ENCODE measurements around the gene MB. TPM values are rescaled to one million over a fixed set of nuclear protein-coding genes. Genes with fewer than 3 reads are reported as not detected.

The MB gene
- total and polyA plus RNA-seq, 2 donors (not counting 1 experiment from before 2014, with no cell fraction given), result not detected

GRCh38 chr22:35611200-35611890 is 5.8 kb downstream of the MB start:
- Histone ChIP-seq H3K27ac (ENCODE audit: low read length in 2 of 2) (no peak overlapping the region), H3K36me3 (replicated peaks in 1 of 2; ENCODE audit: control extremely low read depth in 1 of 2, control insufficient read depth in 1 of 2, extremely low read depth in 1 of 2, insufficient read depth in 2 of 2, low read length in 1 of 2) (no peaks in the 10 kb centered on the region), H3K27me3 (replicated peaks in 1 of 4; ENCODE audit: control extremely low read depth in 1 of 4, control insufficient read depth in 3 of 4, insufficient read depth in 4 of 4, low read length in 3 of 4) (peaks cover 0 to 21% (median 0%) of the 10 kb centered on the region in 4 experiments), H3K4me1 (ENCODE audit: control insufficient read depth in 2 of 2, insufficient read depth in 2 of 2, low read length in 2 of 2) (peaks cover 10 to 13% of the 10 kb centered on the region in 2 donors), H3K4me3 (ENCODE audit: control extremely low read depth in 1 of 5, extremely low read depth in 1 of 5, insufficient read depth in 1 of 5, low read depth in 2 of 5, low read length in 4 of 5) (no peak overlapping the region), H3K79me2 (ENCODE audit: control insufficient read depth, insufficient read depth, low read length) (no peaks in the 10 kb centered on the region), H2AFZ (ENCODE audit: insufficient read depth, low read depth, low read length, poor library complexity, severe bottlenecking) (peak overlapping the region; percentile 10), H4K20me1 (ENCODE audit: control insufficient read depth, insufficient read depth, low read length, poor library complexity, severe bottlenecking) (no peaks in the 10 kb centered on the region), H3K9ac (ENCODE audit: low read length) (no peak overlapping the region), H3K4me2 (replicated peaks; ENCODE audit: low read depth, low read length, poor library complexity, severe bottlenecking) (peak overlapping the region; percentile 5), H3K9me3 (ENCODE audit: control extremely low read depth in 1 of 3, control insufficient read depth in 2 of 3, insufficient read depth in 1 of 3, low read length in 2 of 3) (peaks cover 0 to 2% (median 0%) of the 10 kb centered on the region in 3 donors)
- no peak overlapping the region for H3K27ac Mint-ChIP-seq
- TF ChIP-seq EZH2 (IDR thresholded peaks at IDR 0.05; ENCODE audit: borderline replicate concordance, insufficient read depth, low read depth, low read length, poor library complexity, severe bottlenecking), result no peak
- no peak for TF ChIP-seq CTCF (IDR thresholded peaks at IDR 0.05)
- peaks cover 21% of the 10 kb centered on the region for H3K27me3 Mint-ChIP-seq
- H3K9me3 Mint-ChIP-seq (ENCODE audit: insufficient read depth), result no peaks in the 10 kb centered on the region
- no peak for ATAC-seq (ENCODE audit: low read depth)
- DNase-seq, result no peak
- POLR2A ChIA-PET, result no interaction called here
- CTCF ChIA-PET, result interaction anchor here (2.0 to 3.3 kb wide), 2 partner anchors 10 to 261 kb away, joined by 6 to 18 read pairs; no protein-coding TSS in a partner anchor
- H3K4me1 Mint-ChIP-seq, result peaks cover 10% of the 10 kb centered on the region
- H3K4me3 Mint-ChIP-seq, result no peak overlapping the region
- 65% methylated on average over 6 of the region's 6 CpGs for WGBS (ENCODE audit: insufficient coverage)
- intact Hi-C loops (cut with micrococcal nuclease), result no loop called here

DNA sequence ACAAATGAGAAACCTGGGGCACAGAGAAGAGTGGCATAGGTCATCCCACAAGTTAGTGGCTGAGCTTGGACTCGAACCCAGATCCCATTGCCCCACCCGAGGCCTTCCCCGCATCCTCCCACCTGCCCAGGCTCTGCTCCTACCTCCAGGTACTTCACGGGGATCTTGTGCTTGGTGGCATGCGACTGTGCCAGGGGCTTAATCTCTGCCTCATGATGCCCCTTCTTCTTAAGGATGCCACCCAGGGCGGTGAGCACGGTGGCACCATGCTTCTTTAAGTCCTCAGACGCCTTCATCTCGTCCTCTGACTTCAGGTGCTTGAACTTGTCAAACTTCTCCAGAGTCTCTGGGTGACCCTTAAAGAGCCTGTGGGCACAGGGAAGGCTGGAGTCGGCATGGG is 6.4 kb downstream of the MB start:
- no peak for DNase-seq
- Mint-ChIP-seq H3K27me3 (peaks cover 26% of the 10 kb centered on the region), H3K27ac (no peak overlapping the region), H3K4me3 (no peak overlapping the region), H3K4me1 (peaks cover 10% of the 10 kb centered on the region), H3K9me3 (ENCODE audit: insufficient read depth) (no peaks in the 10 kb centered on the region)
- peaks cover 0 to 23% (median 0%) of the 10 kb centered on the region in 4 experiments for H3K27me3 ChIP-seq (replicated peaks in 1 of 4; ENCODE audit: control extremely low read depth in 1 of 4, control insufficient read depth in 3 of 4, insufficient read depth in 4 of 4, low read length in 3 of 4)
- H2AFZ ChIP-seq (ENCODE audit: insufficient read depth, low read depth, low read length, poor library complexity, severe bottlenecking), result no peak overlapping the region
- ChIA-PET POLR2A (interaction anchor here (0.6 kb wide), 1 partner anchor 150 kb away, joined by 3 read pairs; no protein-coding TSS in a partner anchor), CTCF (interaction anchor here (2.0 to 3.3 kb wide), 2 partner anchors 10 to 260 kb away, joined by 6 to 18 read pairs; no protein-coding TSS in a partner anchor)
- no peak overlapping the region for H3K4me3 ChIP-seq (ENCODE audit: control extremely low read depth in 1 of 5, extremely low read depth in 1 of 5, insufficient read depth in 1 of 5, low read depth in 2 of 5, low read length in 4 of 5)
- no peak for ATAC-seq (ENCODE audit: low read depth)
- no peak overlapping the region for H3K27ac ChIP-seq (ENCODE audit: low read length in 2 of 2)
- 82% methylated on average over 10 of the region's 10 CpGs for WGBS (ENCODE audit: insufficient coverage)
- TF ChIP-seq EZH2 (IDR thresholded peaks at IDR 0.05; ENCODE audit: borderline replicate concordance, insufficient read depth, low read depth, low read length, poor library complexity, severe bottlenecking) (no peak), CTCF (IDR thresholded peaks at IDR 0.05) (no peak)
- H3K4me2 ChIP-seq (replicated peaks; ENCODE audit: low read depth, low read length, poor library complexity, severe bottlenecking), result no peak overlapping the region
- H4K20me1 ChIP-seq (ENCODE audit: control insufficient read depth, insufficient read depth, low read length, poor library complexity, severe bottlenecking), result no peaks in the 10 kb centered on the region
- H3K4me1 ChIP-seq (ENCODE audit: control insufficient read depth in 2 of 2, insufficient read depth in 2 of 2, low read length in 2 of 2), result peaks cover 10 to 13% of the 10 kb centered on the region in 2 donors
- no peak overlapping the region for H3K9ac ChIP-seq (ENCODE audit: low read length)
- H3K9me3 ChIP-seq (ENCODE audit: control extremely low read depth in 1 of 3, control insufficient read depth in 2 of 3, insufficient read depth in 1 of 3, low read length in 2 of 3), result peaks cover 0 to 2% (median 0%) of the 10 kb centered on the region in 3 donors
- intact Hi-C loops (cut with micrococcal nuclease), result no loop called here
- no peaks in the 10 kb centered on the region for H3K79me2 ChIP-seq (ENCODE audit: control insufficient read depth, insufficient read depth, low read length)
- no peaks in the 10 kb centered on the region for H3K36me3 ChIP-seq (replicated peaks in 1 of 2; ENCODE audit: control extremely low read depth in 1 of 2, control insufficient read depth in 1 of 2, extremely low read depth in 1 of 2, insufficient read depth in 2 of 2, low read length in 1 of 2)
